Ectodermal cell (in vitro differentiated cells): ENCODE data around the gene HOXD4.

Experiments used
- H3K27ac ChIP-seq: 2 replicates; pipeline ENCODE4 v1.7.0; 2013; ENCODE audit warnings: mild to moderate bottlenecking, low read depth, low read length; ENCODE audit not compliant: insufficient read depth, poor library complexity, severe bottlenecking
- H3K27me3 ChIP-seq: 2 replicates; pipeline ENCODE4 v1.7.0; 2013; ENCODE audit warnings: mild to moderate bottlenecking, low read length; ENCODE audit not compliant: insufficient read depth, control insufficient read depth, poor library complexity, severe bottlenecking
- H3K36me3 ChIP-seq: one replicate; pipeline ENCODE4 v1.7.0; 2013; ENCODE audit warnings: low read length; ENCODE audit not compliant: control insufficient read depth, insufficient read depth
- H3K4me1 ChIP-seq: one replicate; pipeline ENCODE4 v1.7.0; 2013; ENCODE audit warnings: low read length; ENCODE audit not compliant: control insufficient read depth, insufficient read depth
- H3K4me3 ChIP-seq: 2 replicates; pipeline ENCODE4 v1.7.0; 2013; ENCODE audit warnings: low read depth, low read length, control low read depth; ENCODE audit not compliant: insufficient read depth
- H3K9me3 ChIP-seq: 2 replicates; pipeline ENCODE4 v1.7.0; 2013; ENCODE audit warnings: mild to moderate bottlenecking, low read length, moderate library complexity; ENCODE audit not compliant: control insufficient read depth
- WGBS, 2 experiments: methylation state at CpG; one replicate each; pipeline ENCODE4 v1.1.7; 2013; ENCODE audit warnings: missing lambda C conversion rate in 2 of 2; 5-methylcytosine and 5-hydroxymethylcytosine counted together

Gene HOXD4

DNA sequence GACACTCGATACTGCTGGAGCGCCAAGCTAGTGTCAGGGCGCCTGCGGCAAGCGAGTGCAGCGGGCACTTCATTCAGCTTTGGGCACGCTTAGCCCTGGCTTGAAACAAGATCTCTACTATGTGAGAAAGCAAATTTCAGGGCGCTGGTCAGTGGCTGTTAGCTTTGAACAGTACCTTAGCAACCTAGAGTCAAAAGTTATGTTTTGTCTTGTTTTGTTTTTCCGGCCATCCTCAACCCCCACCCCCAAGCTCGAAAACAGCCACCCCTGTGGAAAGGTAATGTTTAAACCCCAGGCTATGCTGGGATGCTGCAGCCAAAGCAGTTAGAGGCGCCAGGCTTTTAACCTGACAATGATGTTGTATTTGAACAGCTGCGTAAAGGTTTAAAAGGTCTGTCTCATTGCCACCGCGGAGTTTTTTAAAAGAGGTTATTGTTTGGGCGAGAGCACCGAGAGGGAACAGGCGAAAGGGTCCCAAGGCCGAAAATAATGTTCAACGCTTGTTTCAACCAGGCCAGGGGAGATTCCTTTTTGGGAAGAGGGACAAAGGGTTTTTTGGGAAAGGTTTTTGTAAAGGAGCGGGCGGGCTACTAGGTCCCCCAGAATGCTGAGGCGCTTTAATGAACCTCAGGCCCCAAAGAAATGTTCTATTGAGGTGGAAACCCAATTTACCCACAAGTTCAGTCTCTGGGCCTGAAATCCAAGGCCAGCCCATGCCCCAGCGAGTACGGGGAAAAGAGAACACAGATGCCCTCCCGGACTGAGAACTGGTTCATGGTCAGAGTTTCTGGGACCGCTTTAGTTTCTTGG lies 37.0 kb upstream of the HOXD4 start:
- H3K36me3 ChIP-seq, result no peaks in the 10 kb centered on the region
- H3K27me3 ChIP-seq, result peaks cover 100% of the 10 kb centered on the region
- WGBS, 2 experiments, result 7% methylated on average over 25 to 26 of the region's 26 CpGs
- H3K4me1 ChIP-seq, result no peaks in the 10 kb centered on the region
- no peak overlapping the region for H3K4me3 ChIP-seq
- no peak overlapping the region for H3K27ac ChIP-seq
- H3K9me3 ChIP-seq, result no peaks in the 10 kb centered on the region

DNA sequence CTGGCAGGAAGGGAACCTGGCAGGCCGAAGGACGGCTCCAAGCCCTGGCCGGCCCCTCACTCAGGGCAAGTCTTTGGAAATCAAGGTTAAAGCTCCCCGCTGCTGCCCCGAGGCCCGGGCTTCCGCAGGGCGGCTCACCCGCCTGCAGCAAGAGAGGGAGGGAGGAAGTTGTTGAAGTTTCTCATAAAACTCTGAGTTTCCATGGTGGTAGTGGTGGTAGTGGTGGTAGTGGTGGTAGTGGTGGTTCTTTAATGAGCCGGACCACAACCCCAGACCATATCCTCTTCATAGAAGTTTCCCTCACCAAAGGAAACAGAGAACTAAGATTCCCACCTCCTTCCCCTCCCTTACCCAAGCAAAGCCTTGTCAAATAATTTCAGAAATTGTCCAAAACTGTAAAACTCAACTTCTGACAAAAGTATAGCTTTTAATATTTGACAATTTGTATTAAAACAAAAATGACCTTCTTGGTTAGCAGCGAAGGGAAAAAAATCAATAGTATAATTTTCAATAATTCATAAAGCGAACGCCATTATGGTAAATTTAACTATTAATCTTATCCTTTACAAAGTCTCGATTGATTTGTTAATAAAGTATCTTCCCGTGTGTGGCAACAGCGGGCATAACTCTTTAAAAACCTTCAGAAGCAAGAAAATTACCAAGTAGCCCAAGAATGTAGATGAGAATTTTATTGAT lies 36.3 kb upstream of the HOXD4 start:
- 8 to 27% methylated on average over 10 to 15 of the region's 16 CpGs for WGBS, 2 experiments
- peaks cover 100% of the 10 kb centered on the region for H3K27me3 ChIP-seq
- no peaks in the 10 kb centered on the region for H3K9me3 ChIP-seq
- H3K4me3 ChIP-seq, result no peak overlapping the region
- H3K27ac ChIP-seq, result no peak overlapping the region
- H3K4me1 ChIP-seq, result no peaks in the 10 kb centered on the region
- no peaks in the 10 kb centered on the region for H3K36me3 ChIP-seq

DNA sequence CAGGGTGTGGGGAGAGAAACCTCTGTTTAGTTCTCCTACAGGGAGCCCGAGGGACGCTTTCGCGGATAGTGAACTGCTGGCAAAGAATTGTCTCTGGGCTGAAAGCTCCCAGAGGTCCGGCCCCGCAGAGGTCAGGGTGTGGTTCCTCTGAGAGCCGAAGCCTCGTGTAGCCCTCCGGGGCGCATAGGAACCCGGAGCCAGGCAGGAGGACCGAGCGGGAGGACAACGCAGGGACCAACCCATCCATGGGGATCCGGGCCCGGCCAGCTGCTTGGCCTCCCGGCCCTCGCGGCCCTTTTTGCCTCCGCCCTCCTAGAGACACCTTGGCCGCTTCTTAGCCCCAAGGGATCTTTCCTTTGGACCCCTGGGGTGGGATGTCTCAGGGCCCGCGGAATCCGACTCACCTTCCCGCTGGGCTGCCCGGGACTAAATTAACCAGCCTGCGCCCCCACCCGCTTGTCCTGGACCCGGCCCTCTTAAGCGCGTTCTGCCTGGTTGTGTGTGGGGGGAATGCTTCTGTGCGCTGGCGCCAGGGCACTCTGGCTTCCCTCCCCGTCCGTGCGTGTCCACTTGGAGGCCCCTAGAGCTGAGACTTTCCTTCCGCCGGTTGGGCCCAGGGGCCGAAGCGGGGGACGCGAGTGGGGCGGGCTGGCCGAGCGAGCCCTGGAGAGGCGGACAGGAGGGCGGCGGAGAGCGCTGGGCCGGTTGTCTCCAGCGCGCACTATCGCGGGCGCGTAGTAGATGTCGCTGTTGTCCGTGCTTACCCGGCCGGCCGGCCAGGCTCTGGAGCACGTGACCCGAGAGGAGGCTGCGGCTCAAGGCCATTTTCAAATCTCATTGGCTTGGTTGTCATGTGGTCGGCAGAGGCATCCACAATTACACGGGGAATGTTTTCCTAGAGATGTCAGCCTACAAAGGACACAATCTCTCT lies 35.2 kb upstream of the HOXD4 start, which contains the start of gene HOXD10:
Gene HOXD10 (plus strand): TSS at position 896 of the 931 bp plus-strand sequence. CDS start 56 bp downstream, outside the sequence.
- Histone ChIP-seq H3K9me3 (no peaks in the 10 kb centered on the region), H3K4me3 (no peak within 1 kb of the TSS), H3K36me3 (no peaks in the 10 kb centered on the region), H3K4me1 (no peaks in the 10 kb centered on the region), H3K27ac (no peak within 1 kb of the TSS), H3K27me3 (peaks cover 100% of the 10 kb centered on the region)
- 4 to 5% methylated on average over 66 of the region's 66 CpGs for WGBS, 2 experiments

DNA sequence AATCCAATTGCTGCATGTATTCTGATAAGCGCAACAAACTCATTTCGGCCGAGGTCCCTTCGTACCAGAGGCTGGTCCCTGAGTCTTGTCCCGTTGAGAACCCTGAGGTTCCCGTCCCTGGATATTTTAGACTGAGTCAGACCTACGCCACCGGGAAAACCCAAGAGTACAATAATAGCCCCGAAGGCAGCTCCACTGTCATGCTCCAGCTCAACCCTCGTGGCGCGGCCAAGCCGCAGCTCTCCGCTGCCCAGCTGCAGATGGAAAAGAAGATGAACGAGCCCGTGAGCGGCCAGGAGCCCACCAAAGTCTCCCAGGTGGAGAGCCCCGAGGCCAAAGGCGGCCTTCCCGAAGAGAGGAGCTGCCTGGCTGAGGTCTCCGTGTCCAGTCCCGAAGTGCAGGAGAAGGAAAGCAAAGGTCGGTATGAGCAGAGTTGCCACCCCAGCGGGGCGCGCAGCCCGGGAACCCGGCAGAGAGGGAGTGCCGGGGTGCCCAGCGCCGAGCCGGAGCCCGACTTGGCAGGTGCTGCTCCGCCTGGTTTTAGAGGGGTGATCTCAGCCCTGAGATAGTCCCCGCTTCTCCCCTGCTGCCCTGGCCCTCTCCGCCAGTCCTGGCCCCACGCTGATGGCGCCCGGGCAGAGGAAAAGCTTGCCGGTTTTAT lies 34.1 kb upstream of the HOXD4 start:
- WGBS, 2 experiments, result 70 to 71% methylated on average over 40 of the region's 40 CpGs
- H3K9me3 ChIP-seq, result no peaks in the 10 kb centered on the region
- no peaks in the 10 kb centered on the region for H3K36me3 ChIP-seq
- H3K27me3 ChIP-seq, result peaks cover 100% of the 10 kb centered on the region
- no peak overlapping the region for H3K4me3 ChIP-seq
- H3K4me1 ChIP-seq, result no peaks in the 10 kb centered on the region
- no peak overlapping the region for H3K27ac ChIP-seq

DNA sequence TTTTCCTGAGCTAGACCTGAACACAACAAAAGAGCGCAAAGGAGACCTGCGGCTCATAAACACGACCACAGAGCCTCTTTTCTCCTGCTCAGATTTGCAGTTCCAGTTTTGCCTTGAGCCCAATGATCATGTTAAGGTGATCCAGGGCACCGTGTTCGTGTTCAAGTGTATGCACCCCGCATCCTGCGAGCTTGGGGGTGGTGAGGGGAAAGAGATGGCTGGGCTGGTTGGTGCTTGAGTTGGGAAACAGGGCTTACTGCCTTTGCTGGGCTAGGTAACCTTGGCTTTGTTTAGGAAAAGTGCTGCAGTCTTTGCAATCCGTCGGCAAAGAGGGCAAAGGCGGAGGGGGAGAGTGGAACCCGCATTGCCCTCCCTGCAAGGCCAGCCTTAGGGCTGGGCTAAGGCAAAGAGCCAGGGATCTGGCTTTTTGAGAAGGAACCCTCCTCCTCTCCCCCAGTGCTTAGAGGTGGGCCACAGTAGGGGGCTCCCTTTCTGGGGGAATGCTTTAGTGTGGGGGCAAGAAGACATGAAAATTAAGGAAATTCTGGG lies 33.5 kb upstream of the HOXD4 start:
- peaks cover 100% of the 10 kb centered on the region for H3K27me3 ChIP-seq
- H3K4me3 ChIP-seq, result no peak overlapping the region
- no peaks in the 10 kb centered on the region for H3K4me1 ChIP-seq
- WGBS, 2 experiments, result 54 to 56% methylated on average over 11 of the region's 11 CpGs
- H3K9me3 ChIP-seq, result no peaks in the 10 kb centered on the region
- no peaks in the 10 kb centered on the region for H3K36me3 ChIP-seq
- no peak overlapping the region for H3K27ac ChIP-seq

DNA sequence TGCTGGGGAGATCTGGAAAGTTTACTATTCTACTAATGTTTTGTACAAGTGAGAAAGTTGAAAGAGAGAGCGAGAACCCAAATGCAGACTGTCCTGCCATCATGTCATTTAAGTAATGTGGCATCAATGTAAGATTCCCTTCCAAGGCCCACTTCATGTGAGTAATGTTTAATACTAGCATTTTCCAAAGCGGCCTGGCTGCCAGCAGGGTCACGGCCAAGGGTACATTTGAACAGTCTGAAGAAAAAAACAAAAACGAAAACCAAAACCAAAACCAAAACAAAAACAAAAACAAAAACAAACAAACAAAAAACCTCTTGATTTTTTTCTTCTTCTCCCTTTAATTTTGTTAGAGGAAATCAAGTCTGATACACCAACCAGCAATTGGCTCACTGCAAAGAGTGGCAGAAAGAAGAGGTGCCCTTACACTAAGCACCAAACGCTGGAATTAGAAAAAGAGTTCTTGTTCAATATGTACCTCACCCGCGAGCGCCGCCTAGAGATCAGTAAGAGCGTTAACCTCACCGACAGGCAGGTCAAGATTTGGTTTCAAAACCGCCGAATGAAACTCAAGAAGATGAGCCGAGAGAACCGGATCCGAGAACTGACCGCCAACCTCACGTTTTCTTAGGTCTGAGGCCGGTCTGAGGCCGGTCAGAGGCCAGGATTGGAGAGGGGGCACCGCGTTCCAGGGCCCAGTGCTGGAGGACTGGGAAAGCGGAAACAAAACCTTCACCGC lies 32.6 kb upstream of the HOXD4 start:
- Histone ChIP-seq H3K4me1 (no peaks in the 10 kb centered on the region), H3K27ac (no peak overlapping the region), H3K4me3 (no peak overlapping the region), H3K27me3 (peaks cover 100% of the 10 kb centered on the region), H3K36me3 (no peaks in the 10 kb centered on the region), H3K9me3 (no peaks in the 10 kb centered on the region)
- 16 to 17% methylated on average over 24 of the region's 24 CpGs for WGBS, 2 experiments

DNA sequence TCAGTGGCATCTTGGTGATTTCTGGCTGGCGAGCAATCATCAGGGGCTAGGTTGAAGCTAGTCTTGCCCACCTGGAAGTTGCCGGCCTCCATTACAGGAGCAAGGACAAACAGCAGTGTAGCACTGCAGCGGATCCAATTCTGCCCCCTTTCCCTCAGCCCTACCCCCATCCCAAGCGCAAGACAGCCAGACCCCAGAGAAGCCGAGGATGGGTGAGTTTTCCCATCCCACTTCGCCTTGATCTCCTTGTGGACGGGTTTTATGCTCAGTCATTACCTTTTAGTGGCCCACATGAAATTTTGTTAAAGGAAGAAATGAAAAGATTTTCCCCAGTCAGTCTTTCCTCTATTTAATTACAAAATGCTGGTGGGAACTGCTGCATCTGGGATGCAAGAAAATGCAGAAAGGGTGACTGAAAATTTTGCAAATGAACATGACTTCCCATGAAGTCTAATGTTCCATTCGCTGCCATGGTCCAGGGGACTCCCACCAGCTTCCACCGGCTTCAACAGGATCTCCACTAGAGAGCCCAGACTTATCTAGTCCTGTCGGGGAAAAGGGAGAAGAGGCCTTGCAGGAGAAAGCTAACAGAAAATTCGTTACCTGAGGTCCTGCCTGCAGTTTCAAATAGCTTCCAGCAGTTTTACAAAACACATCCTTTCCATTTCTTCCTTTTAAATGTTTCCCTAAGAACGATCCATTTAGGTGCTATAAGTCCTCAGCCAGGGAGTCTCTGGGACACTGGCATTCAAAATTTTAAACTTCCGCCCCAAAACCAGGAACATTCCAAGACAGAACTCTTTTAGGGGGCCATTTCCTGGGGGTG lies 30.8 kb upstream of the HOXD4 start:
- H3K27me3 ChIP-seq, result peaks cover 100% of the 10 kb centered on the region
- no peaks in the 10 kb centered on the region for H3K4me1 ChIP-seq
- H3K9me3 ChIP-seq, result no peaks in the 10 kb centered on the region
- WGBS, 2 experiments, result 22 to 25% methylated on average over 13 of the region's 13 CpGs
- no peak overlapping the region for H3K4me3 ChIP-seq
- no peak overlapping the region for H3K27ac ChIP-seq
- no peaks in the 10 kb centered on the region for H3K36me3 ChIP-seq

DNA sequence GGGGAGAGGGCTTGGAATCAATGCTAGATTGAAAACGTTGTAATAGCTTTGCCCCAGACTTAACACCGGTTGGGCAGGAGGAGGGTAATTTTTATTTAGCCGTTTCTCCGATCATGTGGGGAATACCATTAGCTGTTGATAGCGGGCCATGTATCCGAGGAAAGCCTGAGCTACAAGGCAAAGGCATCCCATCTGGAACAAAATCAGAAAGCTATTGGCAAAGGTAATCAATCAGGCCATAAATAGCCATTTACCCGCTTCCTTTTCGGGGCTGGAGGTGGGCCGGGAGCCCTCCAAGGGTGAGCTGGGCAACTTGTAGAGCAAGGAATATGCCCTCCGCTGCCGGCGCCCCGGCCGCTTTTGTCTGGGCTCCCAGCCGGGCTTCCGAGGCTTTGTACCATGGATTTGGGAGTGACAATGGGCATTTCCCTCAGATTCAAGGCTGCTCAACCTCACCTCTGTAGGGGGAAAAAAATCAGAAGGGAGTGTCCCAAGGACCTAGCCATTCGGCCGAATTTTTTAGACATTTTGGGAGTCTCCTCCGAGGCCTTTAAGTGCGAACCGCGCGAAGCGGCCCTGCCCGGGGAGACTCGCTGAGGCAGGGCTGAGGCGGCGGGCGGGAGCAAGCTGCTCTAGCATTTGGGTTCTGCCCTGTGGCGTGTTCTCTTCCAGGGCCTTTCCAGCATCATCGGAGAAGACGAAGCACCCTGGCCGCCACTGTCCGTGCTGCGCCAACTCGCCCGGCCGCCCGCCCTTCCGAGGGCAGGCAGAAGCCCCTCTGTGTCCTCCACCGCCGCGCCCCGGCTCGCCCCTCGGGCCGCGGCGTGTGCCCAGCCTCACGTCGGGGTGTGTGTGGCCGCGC lies 29.9 kb upstream of the HOXD4 start:
- Histone ChIP-seq H3K36me3 (no peaks in the 10 kb centered on the region), H3K27me3 (peaks cover 100% of the 10 kb centered on the region), H3K4me3 (no peak overlapping the region), H3K9me3 (no peaks in the 10 kb centered on the region), H3K27ac (no peak overlapping the region), H3K4me1 (no peaks in the 10 kb centered on the region)
- 5 to 6% methylated on average over 53 of the region's 53 CpGs for WGBS, 2 experiments
